Mammary epithelial cell (primary cell): ENCODE measurements around the gene HUWE1.

Source experiments
- CTCF ChIP-seq, 2 donors: IDR thresholded peaks in 1 of 2; conservative IDR thresholded peaks in 1 of 2; 2 replicates each; pipeline ENCODE4 v1.5.1; 2011 to 2012; ENCODE audit warnings: inconsistent platforms in 2 of 2, low read length in 2 of 2, mild to moderate bottlenecking in 2 of 2, control low read depth in 1 of 2, low read depth in 1 of 2; ENCODE audit not compliant: insufficient read depth in 1 of 2; ENCODE audit errors: extremely low read depth in 1 of 2
- EZH2 ChIP-seq: IDR thresholded peaks from 2 replicates; pipeline ENCODE4 v1.6.1; 2012; ENCODE audit warnings: low read length, inconsistent platforms, borderline replicate concordance

GRCh38 chrX:53729751-53730150 lies 43.2 kb upstream of the HUWE1 start:
- TF ChIP-seq CTCF (conservative IDR thresholded peaks at IDR 0.05 in 1 of 2, IDR thresholded peaks at IDR 0.05 in 1 of 2; ENCODE audit: extremely low read depth in 1 of 2, insufficient read depth in 1 of 2, low read depth in 1 of 2, low read length in 2 of 2) (no peak), EZH2 (no peak)
